Fibroblast of the aortic adventitia (primary cell): ENCODE results near the gene PHF11. TPM values are rescaled to one million over a fixed set of nuclear protein-coding genes. Genes with fewer than 3 reads are reported as not detected.

Source experiments
- DNase-seq: peaks from one replicate; pipeline ENCODE4 v3.0.0-alpha.2; 2010; ENCODE audit warnings: low read depth
- H3K4me3 ChIP-seq: 2 replicates; pipeline ENCODE4 v1.5.1; 2011; ENCODE audit warnings: low read depth, mild to moderate bottlenecking, control low read depth, low read length, moderate library complexity
- total RNA-seq: library from RNA; depleted of rRNA; stranded (reverse); fragments of >200 nt; gene quantifications from 2 replicates; pipeline ENCODE4 v1.2.3, GENCODE V29; 2012; ENCODE audit warnings: low replicate concordance
- TF ChIP-seq, protein P1 (sequence below): IDR thresholded peaks from 2 replicates; pipeline ENCODE4 v1.5.1; 2011; ENCODE audit warnings: mild to moderate bottlenecking, low read length, control low read depth, inconsistent platforms; ENCODE audit not compliant: insufficient read depth

PHF11 gene
- total RNA-seq, 1 donor, result 33.7 TPM

DNA sequence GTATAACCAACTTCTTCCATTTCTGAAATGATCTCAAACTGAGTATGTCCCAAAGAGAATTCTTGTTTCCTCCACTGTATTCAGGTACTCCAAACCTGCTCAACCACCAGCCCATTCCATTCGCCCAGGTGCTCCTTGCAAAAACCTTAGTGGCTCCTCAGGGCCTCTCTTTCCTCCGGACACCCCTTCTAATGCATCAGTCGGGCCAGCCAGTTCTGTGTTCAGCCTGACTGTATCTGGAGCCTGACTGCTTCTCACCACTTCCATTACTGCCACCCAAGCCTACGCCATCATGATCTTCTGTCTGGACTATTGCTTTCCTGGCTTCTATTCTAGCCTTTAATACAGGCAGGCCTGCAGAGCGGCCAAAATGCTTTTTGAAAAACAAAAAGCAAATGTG is 1.5 kb downstream of the PHF11 start:
- H3K4me3 ChIP-seq, result no peak overlapping the region
- TF ChIP-seq, protein P1, sequence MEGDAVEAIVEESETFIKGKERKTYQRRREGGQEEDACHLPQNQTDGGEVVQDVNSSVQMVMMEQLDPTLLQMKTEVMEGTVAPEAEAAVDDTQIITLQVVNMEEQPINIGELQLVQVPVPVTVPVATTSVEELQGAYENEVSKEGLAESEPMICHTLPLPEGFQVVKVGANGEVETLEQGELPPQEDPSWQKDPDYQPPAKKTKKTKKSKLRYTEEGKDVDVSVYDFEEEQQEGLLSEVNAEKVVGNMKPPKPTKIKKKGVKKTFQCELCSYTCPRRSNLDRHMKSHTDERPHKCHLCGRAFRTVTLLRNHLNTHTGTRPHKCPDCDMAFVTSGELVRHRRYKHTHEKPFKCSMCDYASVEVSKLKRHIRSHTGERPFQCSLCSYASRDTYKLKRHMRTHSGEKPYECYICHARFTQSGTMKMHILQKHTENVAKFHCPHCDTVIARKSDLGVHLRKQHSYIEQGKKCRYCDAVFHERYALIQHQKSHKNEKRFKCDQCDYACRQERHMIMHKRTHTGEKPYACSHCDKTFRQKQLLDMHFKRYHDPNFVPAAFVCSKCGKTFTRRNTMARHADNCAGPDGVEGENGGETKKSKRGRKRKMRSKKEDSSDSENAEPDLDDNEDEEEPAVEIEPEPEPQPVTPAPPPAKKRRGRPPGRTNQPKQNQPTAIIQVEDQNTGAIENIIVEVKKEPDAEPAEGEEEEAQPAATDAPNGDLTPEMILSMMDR, result no peak
- no peak for DNase-seq

DNA sequence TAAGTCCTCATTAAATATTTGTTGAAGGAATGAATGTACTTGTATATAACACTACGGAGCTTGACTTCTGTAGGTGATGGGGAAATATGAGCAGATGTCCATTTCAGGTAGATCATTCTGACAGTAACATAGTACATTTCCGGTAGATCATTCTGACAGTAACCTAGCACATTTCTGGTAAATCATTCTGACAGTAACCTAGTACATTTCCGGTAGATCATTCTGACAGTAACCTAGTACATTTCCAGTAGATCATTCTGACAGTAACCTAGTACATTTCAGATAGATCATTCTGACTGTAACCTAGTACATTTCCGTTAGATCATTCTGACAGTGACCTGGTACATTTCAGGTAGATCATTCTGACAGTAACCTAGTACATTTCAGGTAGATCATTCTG is 2.5 kb downstream of the PHF11 start:
- no peak for DNase-seq
- TF ChIP-seq, protein P1, result no peak
- H3K4me3 ChIP-seq, result no peak overlapping the region

DNA sequence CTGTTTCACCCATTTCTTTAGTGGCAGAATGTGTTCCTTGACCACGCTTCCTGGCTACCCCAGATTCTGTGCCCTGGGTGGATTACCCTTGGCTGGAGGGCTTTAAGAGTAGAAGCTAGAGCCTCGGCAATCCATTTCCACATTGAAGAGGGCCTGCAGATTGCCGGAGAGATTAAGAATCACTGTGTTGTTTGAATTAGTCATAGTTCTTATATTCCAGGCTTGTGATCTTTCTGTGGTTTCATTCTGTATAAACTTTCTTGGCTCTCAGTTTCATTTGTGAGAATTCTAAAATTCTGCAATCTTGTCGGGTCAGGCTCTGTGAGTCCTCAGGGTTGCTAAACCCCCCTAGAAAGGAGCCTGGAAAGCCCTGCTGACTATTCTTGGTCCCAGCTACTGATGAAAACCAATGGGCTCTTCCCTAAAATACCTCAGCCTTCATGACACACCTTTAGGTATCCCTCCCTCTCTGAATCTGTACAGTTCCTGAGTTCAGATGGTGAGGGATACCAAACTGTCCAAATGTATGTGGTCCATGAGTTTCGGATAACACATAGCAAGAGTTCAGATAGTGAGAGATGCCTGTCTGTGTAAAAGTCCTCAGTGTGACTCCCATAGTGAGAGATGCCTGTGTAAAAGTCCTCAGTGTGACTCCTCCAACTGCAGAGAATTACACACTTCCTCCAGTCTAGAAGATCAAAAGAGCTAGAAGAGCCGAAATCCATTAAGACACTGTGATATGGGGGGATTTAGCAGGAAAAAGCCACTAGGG is 4.3 kb downstream of the PHF11 start:
- TF ChIP-seq, protein P1, result no peak
- H3K4me3 ChIP-seq, result peak overlapping the region; percentile 25
- peak; percentile 79 for DNase-seq

DNA sequence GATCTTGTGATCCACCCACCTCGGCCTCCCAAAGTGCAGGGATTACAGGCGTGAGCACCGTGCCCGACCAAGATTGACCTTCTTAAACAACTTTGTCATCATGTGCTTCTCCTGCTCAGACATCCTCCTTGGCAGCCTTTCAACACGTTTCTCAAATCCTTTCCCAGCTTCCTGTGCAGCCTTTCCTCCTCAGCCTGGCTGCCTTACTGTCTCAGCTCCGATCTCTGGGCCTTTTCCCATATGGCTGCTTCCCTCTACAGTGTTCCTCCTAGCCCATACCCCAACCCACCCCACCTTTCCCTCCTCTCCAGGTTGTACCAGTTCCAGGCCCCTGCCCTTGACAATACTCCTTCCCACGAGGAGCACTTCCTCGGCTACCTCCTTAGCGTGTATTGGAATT is 7.2 kb downstream of the PHF11 start:
- TF ChIP-seq, protein P1, result no peak

DNA sequence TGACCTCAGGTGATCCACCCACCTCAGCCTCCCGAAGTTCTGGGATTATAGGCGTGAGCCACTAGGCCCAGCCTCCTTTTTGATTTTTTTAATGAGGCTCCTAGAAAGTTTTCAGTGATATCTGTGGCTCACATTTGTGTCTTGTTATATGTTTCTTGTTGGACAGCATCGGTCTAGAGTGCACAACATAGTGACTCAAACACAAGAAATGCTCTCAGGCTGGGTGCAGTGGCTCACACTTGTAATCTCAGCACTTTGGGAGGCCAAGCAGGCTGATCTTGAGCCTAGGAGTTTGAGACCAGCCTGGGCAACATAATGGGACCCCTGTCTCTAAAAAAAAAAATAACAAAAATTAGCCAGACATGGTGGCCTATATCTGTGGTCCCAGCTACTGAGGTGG is 8.2 kb downstream of the PHF11 start:
- DNase-seq, result no peak
- no peak overlapping the region for H3K4me3 ChIP-seq
- TF ChIP-seq, protein P1, result no peak

More for the DNA sequence above, 7.2 kb downstream of the PHF11 start:
- no peak overlapping the region for H3K4me3 ChIP-seq
- DNase-seq, result peak; percentile 37

DNA sequence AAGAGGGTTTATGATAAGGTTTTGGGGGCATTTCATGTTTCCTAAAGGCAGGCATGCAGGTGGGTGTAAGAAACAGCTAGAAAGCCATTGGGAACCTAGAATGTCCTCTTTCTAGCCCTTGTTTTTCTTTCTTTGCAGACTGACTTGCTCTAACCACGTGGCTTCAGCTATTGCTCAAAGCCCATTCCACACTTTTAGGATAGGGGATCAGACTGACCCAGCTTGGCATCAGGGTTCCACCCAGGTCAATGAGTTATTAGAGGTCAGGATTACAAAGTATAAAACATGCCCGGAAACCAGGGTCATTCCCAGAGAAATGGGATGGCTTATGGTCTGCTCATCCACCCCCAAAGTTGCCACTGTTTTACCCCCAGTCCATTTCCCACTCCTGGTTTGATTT is 16.8 kb downstream of the PHF11 start:
- no peak overlapping the region for H3K4me3 ChIP-seq
- TF ChIP-seq, protein P1, result no peak
- DNase-seq, result no peak

DNA sequence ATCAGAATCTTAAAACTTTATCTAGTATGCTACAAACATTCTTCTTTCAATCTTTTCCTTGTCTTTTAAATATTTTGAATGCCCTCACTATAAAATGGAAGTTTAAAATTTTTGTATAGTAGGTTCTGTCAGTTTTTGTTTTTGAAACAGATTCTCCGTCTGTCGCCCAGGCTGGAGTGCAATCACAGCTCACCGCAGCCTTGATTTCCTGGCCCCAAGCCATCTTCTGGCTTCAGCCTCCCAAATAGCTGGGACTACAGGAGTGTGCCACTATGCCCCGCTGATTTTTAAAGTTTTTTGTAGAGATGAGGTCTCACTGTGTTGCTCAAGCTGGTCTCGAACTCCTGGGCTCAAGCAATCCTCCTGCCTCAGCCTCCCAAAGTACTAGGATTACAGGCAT is 20.7 kb downstream of the PHF11 start:
- TF ChIP-seq, protein P1, result no peak
- DNase-seq, result no peak
- no peak overlapping the region for H3K4me3 ChIP-seq
